ENCODE data around the gene PXMP2.
"Not testable (repeated sequence)": the region's sequence is repeated elsewhere in the genome, so short reads cannot be mapped to it uniquely, and the experiment has no call there.

Gene PXMP2

GRCh38 chr12:132747395-132747794, 60.0 kb downstream of the PXMP2 start:
- no peak for DNase-seq (ENCODE audit: low spot score)

GRCh38 chr12:132747896-132748295, 60.5 kb downstream of the PXMP2 start:
- FAIRE-seq: no peak
- DNase-seq (ENCODE audit: low spot score): no peak

More at GRCh38 chr12:132747395-132747794, 60.0 kb downstream of the PXMP2 start:
- FAIRE-seq: no peak

GRCh38 chr12:132748319-132748718, 60.9 kb downstream of the PXMP2 start:
- DNase-seq (ENCODE audit: low spot score): no peak
- FAIRE-seq: no peak

GRCh38 chr12:132753670-132754069, 66.3 kb downstream of the PXMP2 start:
- DNase-seq (ENCODE audit: low spot score); FAIRE-seq: not testable (repeated sequence)

- DNase-seq (ENCODE audit: low spot score) (no peak), FAIRE-seq (no peak)
Observed at GRCh38 chr12:132754160-132754932, 67.0 kb downstream of the PXMP2 start.

Measured in RCC 7860 (cell line).